IMR-90 (cell line): Measurements from ENCODE around the gene COA4. TPM values are rescaled to one million over a fixed set of nuclear protein-coding genes. Genes with fewer than 3 reads are reported as not detected.

Experiments used
- ATAC-seq: fragments of 200-7000 bp; cut with Tn5 transposase; 2 replicates; pipeline ENCODE4 v1.9.1; 2020; ENCODE audit warnings: low read depth, mild to moderate bottlenecking, moderate library complexity
- BruUV-seq: library from RNA; stranded (reverse); fragments of 400-500 nt; replicated peaks from 2 replicates; lab custom pipeline; 2021; lab: Mats Ljungman, UMichigan
- CTCF ChIA-PET: fragments of 300-600 bp; formaldehyde crosslinking; extraction: SDS; loops from one replicate; lab custom pipeline; 2021; ENCODE audit warnings: antibody characterized with exemption; lab: Yijun Ruan, JAX
- POLR2A ChIA-PET: fragments of 300-600 bp; sonication (Branson Sonifier 250); formaldehyde crosslinking; loops from one replicate; lab custom pipeline; 2022; ENCODE audit warnings: antibody characterized with exemption; ENCODE audit not compliant: unreplicated experiment; lab: Charles Lee
- DNase-seq: peaks from one replicate; pipeline ENCODE4 v3.0.0; 2013
- H2AFZ ChIP-seq: replicated peaks from 2 replicates; pipeline ENCODE3; 2013; ENCODE audit warnings: low read length, mild to moderate bottlenecking; ENCODE audit not compliant: poor library complexity
- H2AK5ac ChIP-seq: 2 replicates; pipeline ENCODE4 v1.6.1; 2013; ENCODE audit warnings: low read depth, low read length, inconsistent platforms
- H2AK9ac ChIP-seq: replicated peaks from 2 replicates; pipeline ENCODE3; 2013; ENCODE audit warnings: mild to moderate bottlenecking, low read depth, low read length, moderate library complexity; ENCODE audit not compliant: poor library complexity
- H2BK120ac ChIP-seq: 2 replicates; pipeline ENCODE4 v1.6.1; 2013; ENCODE audit warnings: low read depth, low read length, inconsistent platforms
- H2BK15ac ChIP-seq: 3 replicates; pipeline ENCODE4 v1.6.1; 2013; ENCODE audit warnings: low read depth, low read length, inconsistent platforms
- H2BK20ac ChIP-seq: 2 replicates; pipeline ENCODE4 v1.6.1; 2013; ENCODE audit warnings: low read depth, mild to moderate bottlenecking, inconsistent platforms, low read length, moderate library complexity
- H2BK5ac ChIP-seq: 2 replicates; pipeline ENCODE4 v1.6.1; 2013; ENCODE audit warnings: mild to moderate bottlenecking, low read depth, low read length, inconsistent platforms; ENCODE audit not compliant: poor library complexity, severe bottlenecking
- H3K14ac ChIP-seq: replicated peaks from 2 replicates; pipeline ENCODE4 v1.6.1; 2013; ENCODE audit warnings: low read depth, low read length, inconsistent platforms
- H3K18ac ChIP-seq: 2 replicates; pipeline ENCODE4 v1.6.1; 2013; ENCODE audit warnings: low read depth, low read length, control low read depth
- H3K23ac ChIP-seq: 2 replicates; pipeline ENCODE4 v1.6.1; 2013; ENCODE audit warnings: low read depth, low read length, inconsistent platforms
- H3K27ac ChIP-seq: 2 replicates; pipeline ENCODE4 v1.5.1; 2013; ENCODE audit warnings: mild to moderate bottlenecking, control low read depth, low read length; ENCODE audit not compliant: insufficient read depth
- H3K27me3 ChIP-seq: 2 replicates; pipeline ENCODE4 v1.6.1; 2013; ENCODE audit warnings: low read length; ENCODE audit not compliant: control insufficient read depth, insufficient read depth
- H3K36me3 ChIP-seq: 2 replicates; pipeline ENCODE4 v1.6.1; 2013; ENCODE audit warnings: low read length, mixed read lengths; ENCODE audit not compliant: control insufficient read depth, insufficient read depth
- H3K4ac ChIP-seq: 2 replicates; pipeline ENCODE4 v1.6.1; 2013; ENCODE audit warnings: low read depth, low read length, inconsistent platforms
- H3K4me1 ChIP-seq: 2 replicates; pipeline ENCODE4 v1.6.1; 2013; ENCODE audit warnings: low read length, mixed read lengths; ENCODE audit not compliant: control insufficient read depth, insufficient read depth
- H3K4me2 ChIP-seq: 2 replicates; pipeline ENCODE4 v1.6.1; 2013; ENCODE audit warnings: low read depth, mild to moderate bottlenecking, control low read depth, low read length, moderate library complexity
- H3K4me3 ChIP-seq: 2 replicates; pipeline ENCODE4 v1.5.1; 2013; ENCODE audit warnings: low read depth, mild to moderate bottlenecking, control low read depth, low read length, moderate library complexity; ENCODE audit not compliant: insufficient read depth
- H3K56ac ChIP-seq: 2 replicates; pipeline ENCODE4 v1.6.1; 2013; ENCODE audit warnings: low read length, inconsistent platforms; ENCODE audit not compliant: insufficient read depth; ENCODE audit errors: extremely low read depth
- H3K79me1 ChIP-seq, 2 experiments: 2 replicates each; pipeline ENCODE4 v1.6.1; 2013; ENCODE audit warnings: low read length in 2 of 2, inconsistent platforms in 1 of 2, low read depth in 1 of 2
- H3K9ac ChIP-seq: 2 replicates; pipeline ENCODE4 v1.6.1; 2013; ENCODE audit warnings: low read depth, low read length, control low read depth
- H3K9me1 ChIP-seq: 2 replicates; pipeline ENCODE4 v1.6.1; 2013; ENCODE audit warnings: low read length, inconsistent platforms; ENCODE audit not compliant: insufficient read depth
- H3K9me3 ChIP-seq: 2 replicates; pipeline ENCODE4 v1.6.1; 2013; ENCODE audit warnings: low read length; ENCODE audit not compliant: control insufficient read depth, insufficient read depth
- H4K20me1 ChIP-seq: 2 replicates; pipeline ENCODE4 v1.6.1; 2013; ENCODE audit warnings: low read length, inconsistent platforms; ENCODE audit not compliant: insufficient read depth
- H4K5ac ChIP-seq: 2 replicates; pipeline ENCODE4 v1.6.1; 2013; ENCODE audit warnings: mild to moderate bottlenecking, low read depth, low read length, control low read depth
- H4K8ac ChIP-seq, 2 experiments: 2 replicates each; pipeline ENCODE4 v1.6.1; 2013; ENCODE audit warnings: low read depth in 2 of 2, low read length in 2 of 2, control low read depth in 1 of 2, inconsistent platforms in 1 of 2
- H4K91ac ChIP-seq: 2 replicates; pipeline ENCODE4 v1.6.1; 2013; ENCODE audit warnings: low read depth, low read length, inconsistent platforms; ENCODE audit not compliant: insufficient read depth
- CEBPB ChIP-seq: IDR thresholded peaks from 2 replicates; pipeline ENCODE4 v1.6.1; 2012; ENCODE audit warnings: low read depth, low read length, improper control_type of control experiment
- CHD1 ChIP-seq: IDR thresholded peaks from 2 replicates; pipeline ENCODE4 v1.6.1; 2012; ENCODE audit warnings: low read depth, low read length, improper control_type of control experiment
- WGBS, 2 experiments: methylation state at CpG; one replicate each; pipeline versions ENCODE4 v1.1.5 to v1.1.7; 2013; ENCODE audit warnings: missing lambda C conversion rate in 2 of 2; ENCODE audit not compliant: insufficient read length in 1 of 2; ENCODE audit errors: extremely low coverage in 2 of 2; 5-methylcytosine and 5-hydroxymethylcytosine counted together
- dilution Hi-C: fragments of 300-500 bp; cut with HindIII; formaldehyde crosslinking; loops from one replicate; pipeline ENCODE4 v1.14.3; 2018; ENCODE audit warnings: low sequenced_read_pairs; ENCODE audit not compliant: unreplicated experiment
- in situ Hi-C: fragments of 300-500 bp; cut with MboI; formaldehyde crosslinking; loops from 3 replicates; pipeline ENCODE4 v1.14.3; 2019; ENCODE audit warnings: low sequenced_read_pairs, inconsistent platforms, mixed read lengths
- intact Hi-C: fragments of 100-400 bp; cut with micrococcal nuclease; formaldehyde crosslinking; loops from 2 replicates; pipeline ENCODE4 v1.10.0; 2022
- polyA plus RNA-seq, 3 experiments: library from polyadenylated mRNA; depleted of rRNA; stranded (reverse); fragments of >200 nt; gene quantifications; 2 replicates each; pipeline ENCODE4 v1.2.3, GENCODE V29; 2012; ENCODE audit warnings: low replicate concordance in 1 of 3
- total RNA-seq: library from RNA; depleted of rRNA; stranded (reverse); fragments of >200 nt; gene quantifications from 2 replicates; pipeline ENCODE4 v1.2.3, GENCODE V29; 2012

Gene COA4
- total and polyA plus RNA-seq, 2 of the 4 experiments (the other 2 are of a cell fraction): 78.0 to 97.4 TPM

DNA sequence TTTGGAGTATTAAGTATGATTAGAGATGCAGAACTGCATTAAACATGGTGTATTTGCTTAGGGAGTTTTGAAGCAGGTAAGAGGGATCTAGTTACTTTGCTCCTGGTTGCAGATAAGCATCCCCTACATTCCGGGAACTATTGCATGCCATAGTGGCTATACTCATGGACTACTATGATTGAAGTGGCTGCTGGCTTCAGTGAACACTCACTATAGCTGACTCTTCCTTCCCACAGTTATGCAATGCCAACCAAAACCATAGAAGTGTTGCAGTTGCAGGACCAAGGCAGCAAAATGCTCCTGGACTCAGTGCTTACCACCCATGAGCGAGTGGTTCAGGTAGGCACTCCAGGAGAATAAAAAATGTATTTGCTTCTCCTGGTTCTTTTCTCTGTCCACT, 17.0 kb downstream of the COA4 start:
- DNase-seq (peak; percentile 22), ATAC-seq (no peak)
- Histone ChIP-seq H3K9me3 (no peaks in the 10 kb centered on the region), H2BK20ac (no peak overlapping the region), H2AK9ac (no peak overlapping the region), H3K4me2 (no peak overlapping the region), H3K14ac (no peak overlapping the region), H3K56ac (no peak overlapping the region), H4K91ac (no peak overlapping the region), H3K9me1 (peaks cover 3% of the 10 kb centered on the region; the same call in 1 of the 2 replicates), H4K20me1 (no peaks in the 10 kb centered on the region), H4K5ac (no peak overlapping the region), H3K9ac (no peak overlapping the region), H3K27ac (no peak overlapping the region), H2BK120ac (no peak overlapping the region), H2AK5ac (no peak overlapping the region), H3K4ac (no peak overlapping the region), H3K18ac (no peak overlapping the region), H2BK5ac (no peak overlapping the region), H3K79me1 (no peaks in the 10 kb centered on the region; a peak in 1 of 4 replicates), H3K4me3 (no peak overlapping the region), H4K8ac (no peak overlapping the region), H3K23ac (no peak overlapping the region), H3K4me1 (no peaks in the 10 kb centered on the region), H3K27me3 (no peaks in the 10 kb centered on the region), H3K36me3 (peaks cover 2% of the 10 kb centered on the region; the same call in 1 of the 2 replicates), H2AFZ (no peak overlapping the region), H2BK15ac (no peak overlapping the region)
- TF ChIP-seq CHD1 (no peak), CEBPB (peak; percentile 19; the same call in 1 of the 2 replicates)
- no TSS peak for BruUV-seq
- WGBS, 2 experiments: 83% methylated on average over 1 of the region's 2 CpGs; no CpG with 5 or more reads in 1 of the 2 experiments
- POLR2A ChIA-PET: no interaction called here
- CTCF ChIA-PET: no interaction called here
- in situ Hi-C loops (no loop called here), dilution Hi-C loops (no loop called here), intact Hi-C loops (no loop called here)
